ENCODE measurements around the gene HRAS.

DNA sequence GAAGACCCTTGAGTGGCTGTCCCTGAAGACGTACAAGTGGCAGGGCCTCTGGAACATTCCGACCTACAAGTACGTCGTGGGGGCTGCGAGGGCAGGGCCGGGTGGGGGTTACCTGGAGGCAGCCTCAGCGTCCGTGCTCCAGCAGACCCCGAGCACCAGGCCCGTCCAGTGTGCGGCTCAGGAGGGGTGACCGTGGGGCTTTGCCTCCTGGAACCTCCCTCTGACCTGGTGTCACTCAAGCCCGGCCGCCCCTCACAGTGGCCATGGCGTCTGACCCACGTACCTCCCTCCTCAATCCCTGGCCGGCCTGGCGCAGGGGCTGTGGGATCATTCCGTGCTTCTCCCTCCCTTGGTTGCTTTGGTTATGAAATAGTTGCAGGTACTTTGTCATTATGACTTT lies 46.8 kb downstream of the HRAS start:
- TF ChIP-seq, protein P1, sequence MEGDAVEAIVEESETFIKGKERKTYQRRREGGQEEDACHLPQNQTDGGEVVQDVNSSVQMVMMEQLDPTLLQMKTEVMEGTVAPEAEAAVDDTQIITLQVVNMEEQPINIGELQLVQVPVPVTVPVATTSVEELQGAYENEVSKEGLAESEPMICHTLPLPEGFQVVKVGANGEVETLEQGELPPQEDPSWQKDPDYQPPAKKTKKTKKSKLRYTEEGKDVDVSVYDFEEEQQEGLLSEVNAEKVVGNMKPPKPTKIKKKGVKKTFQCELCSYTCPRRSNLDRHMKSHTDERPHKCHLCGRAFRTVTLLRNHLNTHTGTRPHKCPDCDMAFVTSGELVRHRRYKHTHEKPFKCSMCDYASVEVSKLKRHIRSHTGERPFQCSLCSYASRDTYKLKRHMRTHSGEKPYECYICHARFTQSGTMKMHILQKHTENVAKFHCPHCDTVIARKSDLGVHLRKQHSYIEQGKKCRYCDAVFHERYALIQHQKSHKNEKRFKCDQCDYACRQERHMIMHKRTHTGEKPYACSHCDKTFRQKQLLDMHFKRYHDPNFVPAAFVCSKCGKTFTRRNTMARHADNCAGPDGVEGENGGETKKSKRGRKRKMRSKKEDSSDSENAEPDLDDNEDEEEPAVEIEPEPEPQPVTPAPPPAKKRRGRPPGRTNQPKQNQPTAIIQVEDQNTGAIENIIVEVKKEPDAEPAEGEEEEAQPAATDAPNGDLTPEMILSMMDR (conservative IDR thresholded peaks at IDR 0.05 in 1 of 2, IDR thresholded peaks at IDR 0.05 in 1 of 2; ENCODE audit: extremely low read depth in 1 of 2, insufficient read depth in 1 of 2, low read depth in 1 of 2, low read length in 2 of 2): no peak
- TF ChIP-seq EZH2 (IDR thresholded peaks at IDR 0.05; ENCODE audit: borderline replicate concordance, low read length): no peak

Measured in mammary epithelial cell (primary cell).